Measurements from ENCODE around the gene PDE6G. TPM values are rescaled to one million over a fixed set of nuclear protein-coding genes. Genes with fewer than 3 reads are reported as not detected.

PDE6G gene
- total and polyA plus RNA-seq, 9 donors: 0.22 to 1.3 (median 0.39) TPM; not detected in 6

DNA sequence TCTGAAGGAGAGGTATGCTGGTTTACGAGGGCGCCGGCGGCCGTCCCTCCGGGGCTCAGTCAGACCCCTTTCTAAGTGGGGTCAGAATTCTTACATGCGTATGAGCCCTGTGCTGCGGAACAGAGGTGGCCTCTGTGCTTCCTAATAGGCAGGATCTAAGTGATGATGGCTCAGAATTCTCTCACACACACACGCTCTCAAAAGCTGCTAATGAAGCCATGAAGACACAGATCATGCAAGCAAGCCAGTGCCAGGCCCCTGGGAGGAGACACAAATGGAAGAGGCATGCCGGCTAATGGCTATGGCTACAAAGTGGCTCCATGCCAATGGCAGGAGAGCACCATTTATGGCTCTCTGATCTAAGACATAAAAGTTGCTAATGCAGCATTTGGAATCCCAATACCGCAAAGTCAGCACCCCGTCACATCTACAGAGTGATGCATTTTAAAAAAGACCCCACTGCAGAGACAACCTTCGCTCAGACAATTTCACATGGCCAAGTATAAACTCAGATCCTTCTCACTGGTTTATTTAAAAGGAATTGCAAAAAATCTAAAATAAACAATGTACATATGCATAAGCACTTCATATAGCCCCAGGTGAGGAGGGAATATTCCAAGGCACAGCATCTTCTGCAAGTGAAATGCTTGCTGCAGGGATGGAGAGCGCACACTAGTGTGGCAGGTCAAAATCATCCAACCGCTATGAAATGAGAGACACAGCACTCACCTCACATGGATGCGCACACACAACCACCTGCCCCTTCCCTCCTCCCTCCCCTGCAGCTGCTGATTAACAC lies 44.0 kb downstream of the PDE6G start:
- TF ChIP-seq POLR2A (IDR thresholded peaks at IDR 0.05) (no peak), CTCF (IDR thresholded peaks at IDR 0.05) (no peak)
- intact Hi-C loops (cut with DNase I): no loop called here
- no peak for DNase-seq
- Histone ChIP-seq H3K27ac (no peak overlapping the region), H3K36me3 (no peaks in the 10 kb centered on the region), H3K4me3 (no peak overlapping the region), H3K9me3 (no peaks in the 10 kb centered on the region), H3K4me1 (ENCODE audit: insufficient read depth) (peaks cover 1% of the 10 kb centered on the region), H3K27me3 (no peaks in the 10 kb centered on the region)
- WGBS, 3 donors: 84 to 87% (median 85%) methylated on average over 16 of the region's 16 CpGs

GRCh38 chr17:81609541-81610311 lies 46.6 kb downstream of the PDE6G start:
- no peak for DNase-seq
- intact Hi-C loops (cut with DNase I): loop anchor here in 1 of 4 donors (10.0 kb wide), 1 partner anchor 355 kb away; no protein-coding TSS in a partner anchor
- TF ChIP-seq POLR2A (IDR thresholded peaks at IDR 0.05): no peak
- no peak for TF ChIP-seq EP300 (IDR thresholded peaks at IDR 0.05)
- no peak for TF ChIP-seq CTCF (IDR thresholded peaks at IDR 0.05)
- Histone ChIP-seq H3K27me3 (no peaks in the 10 kb centered on the region), H3K4me3 (no peak overlapping the region), H3K4me1 (ENCODE audit: insufficient read depth) (peaks cover under 1% of the 10 kb centered on the region), H3K9me3 (no peaks in the 10 kb centered on the region), H3K36me3 (no peaks in the 10 kb centered on the region), H3K27ac (no peak overlapping the region)
- 84 to 86% (median 84%) methylated on average over 19 of the region's 19 CpGs for WGBS, 3 donors

- H3K36me3 ChIP-seq: no peaks in the 10 kb centered on the region
Observed at GRCh38 chr17:81608605-81609004, 47.7 kb downstream of the PDE6G start.

More at GRCh38 chr17:81608605-81609004, 47.7 kb downstream of the PDE6G start:
- intact Hi-C loops (cut with DNase I): loop anchor here in 1 of 4 donors (10.0 kb wide), 1 partner anchor 354 kb away; no protein-coding TSS in a partner anchor
- 84 to 90% (median 88%) methylated on average over 13 of the region's 13 CpGs for WGBS, 3 donors
- DNase-seq: no peak
- no peaks in the 10 kb centered on the region for H3K4me1 ChIP-seq (ENCODE audit: insufficient read depth)
- H3K27me3 ChIP-seq: no peaks in the 10 kb centered on the region
- no peak overlapping the region for H3K27ac ChIP-seq
- TF ChIP-seq POLR2A (IDR thresholded peaks at IDR 0.05): no peak
- no peak for TF ChIP-seq EP300 (IDR thresholded peaks at IDR 0.05)
- TF ChIP-seq CTCF (IDR thresholded peaks at IDR 0.05): no peak
- no peaks in the 10 kb centered on the region for H3K9me3 ChIP-seq
- H3K4me3 ChIP-seq: no peak overlapping the region
